GM12878 (cell line): ENCODE data around the gene LRRC55. TPM values are rescaled to one million over a fixed set of nuclear protein-coding genes. Genes with fewer than 3 reads are reported as not detected.

ENCODE experiments used
- ATAC-seq: fragments of 200-7000 bp; cut with Tn5 transposase; 3 replicates; pipeline ENCODE4 v1.9.1; 2020; ENCODE audit warnings: mild to moderate bottlenecking, moderate library complexity
- BruUV-seq: library from RNA; stranded (reverse); fragments of 400-500 nt; replicated peaks from 2 replicates; lab custom pipeline; 2021; lab: Mats Ljungman, UMichigan
- CTCF ChIA-PET: fragments of 300-600 bp; sonication (Branson Sonifier 250); formaldehyde crosslinking; extraction: SDS; loops from one replicate; lab custom pipeline; 2021; ENCODE audit warnings: inconsistent platforms; lab: Yijun Ruan, JAX
- POLR2A ChIA-PET: fragments of 350-600 bp; formaldehyde crosslinking; extraction: SDS; loops from one replicate; lab custom pipeline; 2021; ENCODE audit warnings: inconsistent platforms; lab: Charles Lee
- RAD21 ChIA-PET: fragments of 300-600 bp; sonication (Branson Sonifier 250); formaldehyde crosslinking; loops from one replicate; lab custom pipeline; 2023; ENCODE audit warnings: antibody characterized with exemption; ENCODE audit not compliant: unreplicated experiment; lab: Charles Lee
- SMC1A ChIA-PET: fragments of 300-600 bp; sonication (Branson Sonifier 250); formaldehyde crosslinking; loops from one replicate; lab custom pipeline; 2023; ENCODE audit not compliant: unreplicated experiment, uncharacterized antibody; lab: Charles Lee
- DNase-seq: peaks from one replicate; pipeline ENCODE4 v3.0.0-alpha.2; 2011; ENCODE audit warnings: low read depth, low spot score
- FAIRE-seq: peaks from 3 replicates; lab custom pipeline; 2011; peaks lifted over from hg19 to GRCh38; lab: Jason Lieb, UNC
- H2AFZ ChIP-seq: 2 replicates; pipeline ENCODE4 v1.6.0; 2011; ENCODE audit warnings: low read depth, low read length, control low read depth; ENCODE audit not compliant: control insufficient read depth
- H3K27ac ChIP-seq: 2 replicates; pipeline ENCODE4 v1.5.1; 2011; ENCODE audit warnings: control low read depth; ENCODE audit not compliant: control insufficient read depth, insufficient read depth
- H3K27me3 ChIP-seq, 2 experiments: replicated peaks in 1 of 2; 2 replicates each; pipeline versions ENCODE4 v1.6.0 to v1.6.1; 2011; ENCODE audit warnings: low read length in 1 of 2; ENCODE audit not compliant: control insufficient read depth in 2 of 2, insufficient read depth in 2 of 2
- H3K36me3 ChIP-seq, 2 experiments: 2 replicates each; pipeline ENCODE4 v1.5.1; 2011; ENCODE audit warnings: low read length in 1 of 2; ENCODE audit not compliant: control insufficient read depth in 2 of 2, insufficient read depth in 2 of 2
- H3K4me1 ChIP-seq: 2 replicates; pipeline ENCODE4 v1.6.1; 2011; ENCODE audit warnings: mild to moderate bottlenecking, low read length, moderate library complexity, mixed read lengths; ENCODE audit not compliant: control insufficient read depth, insufficient read depth
- H3K4me2 ChIP-seq: 2 replicates; pipeline ENCODE4 v1.6.0; 2011; ENCODE audit warnings: control low read depth; ENCODE audit not compliant: control insufficient read depth, insufficient read depth
- H3K4me3 ChIP-seq: fragments of 200-600 bp; sonication (generic); 2 replicates; pipeline ENCODE4 v1.5.1; 2016
- H3K79me2 ChIP-seq: 2 replicates; pipeline ENCODE4 v1.6.0; 2011; ENCODE audit warnings: low read length; ENCODE audit not compliant: control insufficient read depth, insufficient read depth
- H3K9ac ChIP-seq: 2 replicates; pipeline ENCODE4 v1.8.0; 2011; ENCODE audit warnings: low read length, control low read depth, mixed read lengths; ENCODE audit not compliant: control insufficient read depth, insufficient read depth
- H3K9me3 ChIP-seq: replicated peaks from 3 replicates; pipeline ENCODE4 v1.5.1; 2011; ENCODE audit warnings: mild to moderate bottlenecking, low read length; ENCODE audit not compliant: control insufficient read depth, insufficient read depth
- H4K20me1 ChIP-seq: 2 replicates; pipeline ENCODE4 v1.6.0; 2011; ENCODE audit not compliant: control insufficient read depth, insufficient read depth
- ATF2 ChIP-seq: IDR thresholded peaks from 2 replicates; pipeline ENCODE4 v1.6.1; 2012; ENCODE audit warnings: low read length, inconsistent platforms
- BRCA1 ChIP-seq: IDR thresholded peaks from 2 replicates; pipeline ENCODE4 v1.6.1; 2011; ENCODE audit warnings: low read depth, low read length, improper control_type of control experiment
- CHD2 ChIP-seq: IDR thresholded peaks from 2 replicates; pipeline ENCODE4 v1.6.1; 2011; ENCODE audit warnings: low read depth, low read length, improper control_type of control experiment, borderline replicate concordance
- CREM ChIP-seq: IDR thresholded peaks from 2 replicates; pipeline ENCODE4 v1.6.1; 2014; ENCODE audit warnings: antibody characterized with exemption, low read depth
- FOXM1 ChIP-seq: IDR thresholded peaks from 2 replicates; pipeline ENCODE4 v1.6.1; 2012; ENCODE audit warnings: low read depth, mild to moderate bottlenecking, inconsistent platforms, low read length, moderate library complexity
- IRF3 ChIP-seq: fragments of 450-650 bp; IDR thresholded peaks from 2 replicates; pipeline ENCODE4 v1.6.1; 2014; ENCODE audit warnings: mild to moderate bottlenecking
- NKRF ChIP-seq: fragments of 450-650 bp; conservative IDR thresholded peaks from 2 replicates; pipeline ENCODE4 v1.6.1; 2017; ENCODE audit warnings: mild to moderate bottlenecking, moderate library complexity
- NR2C2 ChIP-seq: IDR thresholded peaks from 2 replicates; pipeline ENCODE4 v1.6.1; 2011; ENCODE audit warnings: borderline replicate concordance, low read depth; ENCODE audit not compliant: control insufficient read depth, insufficient read length
- NR2F1 ChIP-seq: fragments of 450-650 bp; conservative IDR thresholded peaks from 2 replicates; pipeline ENCODE4 v1.6.1; 2017; ENCODE audit warnings: mild to moderate bottlenecking
- PAX5 ChIP-seq: IDR thresholded peaks from 2 replicates; pipeline ENCODE4 v1.6.1; 2011; ENCODE audit warnings: low read depth, low read length, borderline replicate concordance
- RCOR1 ChIP-seq: conservative IDR thresholded peaks from 2 replicates; pipeline ENCODE4 v1.6.1; 2012; ENCODE audit warnings: low read depth, low read length, improper control_type of control experiment
- STAT3 ChIP-seq: IDR thresholded peaks from 2 replicates; pipeline ENCODE4 v1.6.1; 2011; ENCODE audit warnings: low read depth, low read length, improper control_type of control experiment
- USF2 ChIP-seq: IDR thresholded peaks from 2 replicates; pipeline ENCODE4 v1.6.1; 2011; ENCODE audit warnings: low read depth, low read length, improper control_type of control experiment, borderline replicate concordance
- WRNIP1 ChIP-seq: IDR thresholded peaks from 2 replicates; pipeline ENCODE4 v1.6.1; 2011; ENCODE audit warnings: low read depth, low read length, improper control_type of control experiment, borderline replicate concordance
- WGBS: methylation state at CpG from one replicate; pipeline ENCODE4 v1.1.6; 2016; ENCODE audit warnings: low lambda C conversion rate; ENCODE audit not compliant: insufficient replicate concordance, insufficient coverage; ENCODE audit errors: missing lambda C conversion rate; 5-methylcytosine and 5-hydroxymethylcytosine counted together
- in situ Hi-C: fragments of 300-500 bp; cut with MboI; formaldehyde crosslinking; loops from 9 replicates; pipeline ENCODE4 v1.14.3; 2018; ENCODE audit warnings: mixed read lengths
- intact Hi-C: fragments of 100-400 bp; cut with micrococcal nuclease; formaldehyde crosslinking; loops from one replicate; pipeline ENCODE4 v1.14.2; 2022; ENCODE audit not compliant: unreplicated experiment
- polyA plus RNA-seq, 11 experiments: library from polyadenylated mRNA; depleted of rRNA in 4 of 11; unstranded in 6 of 11; stranded (reverse) in 5 of 11; fragments of >200 nt; fragmentation: Nextera tagmentation in 4 of 11; fragmentation: Illumina TruSeq in 1 of 11; extraction: Ambion mirVana in 4 of 11; extraction: Trizol in 1 of 11; gene quantifications; 1 replicate in 1 of 11; 2 replicates in 10 of 11; pipeline versions ENCODE4 v1.2.1 to v1.2.3, GENCODE V29; 2011 to 2016; ENCODE audit warnings: inconsistent platforms in 2 of 11, missing spikeins in 2 of 11, low read depth in 1 of 11
- total RNA-seq, 4 experiments: library from RNA; depleted of rRNA in 3 of 4; stranded (reverse); fragments of >200 nt in 3 of 4; fragmentation: Illumina TruSeq in 1 of 4; extraction: Trizol in 1 of 4; gene quantifications; 2 replicates each; pipeline versions ENCODE4 v1.2.1 to v1.2.3, GENCODE V29; 2013 to 2021

The LRRC55 gene
- total and polyA plus RNA-seq, 10 of the 15 experiments (the other 5 are each of a cell fraction or from before 2014, with no cell fraction given) = 0.01 to 0.04 TPM; not detected in 8

- TF ChIP-seq CREM (no peak), NR2F1 (no peak), NKRF (no peak), WRNIP1 (no peak)
Measured at GRCh38 chr11:57178334-57178733, 3.4 kb upstream of the LRRC55 start (continued).

GRCh38 chr11:57179681-57180080 lies 2.1 kb upstream of the LRRC55 start:
- H3K9me3 ChIP-seq = no peaks in the 10 kb centered on the region
- no peaks in the 10 kb centered on the region for H4K20me1 ChIP-seq
- no peaks in the 10 kb centered on the region; a peak in 3 of 4 replicates for H3K27me3 ChIP-seq
- ChIA-PET CTCF (no interaction called here), RAD21 (no interaction called here), POLR2A (no interaction called here), SMC1A (no interaction called here)
- intact Hi-C loops (loop anchor here (10.0 kb wide), 1 partner anchor 55 kb away; no protein-coding TSS in a partner anchor), in situ Hi-C loops (no loop called here)
- no peaks in the 10 kb centered on the region for H3K79me2 ChIP-seq
- H3K4me3 ChIP-seq = no peak overlapping the region
- H3K9ac ChIP-seq = no peak overlapping the region
- no peak overlapping the region for H2AFZ ChIP-seq
- ATAC-seq = no peak
- no peak for FAIRE-seq
- no peak overlapping the region for H3K27ac ChIP-seq
- no TSS peak for BruUV-seq
- no peaks in the 10 kb centered on the region for H3K4me1 ChIP-seq
- no peak overlapping the region for H3K4me2 ChIP-seq
- no peak for DNase-seq
- 9% methylated on average over 3 of the region's 7 CpGs for WGBS
- no peaks in the 10 kb centered on the region for H3K36me3 ChIP-seq
- TF ChIP-seq PAX5 (no peak), IRF3 (no peak), USF2 (no peak), STAT3 (no peak), BRCA1 (no peak), NR2C2 (no peak), CHD2 (no peak), ATF2 (no peak), RCOR1 (no peak), FOXM1 (no peak)
